GM19238 (cell line): Measurements from ENCODE around the gene ANKRD34A.

Experiments used
- DNase-seq: peaks from one replicate; pipeline ENCODE4 v3.0.0; 2011; ENCODE audit warnings: low spot score; ENCODE audit not compliant: insufficient read length

The ANKRD34A gene

DNA sequence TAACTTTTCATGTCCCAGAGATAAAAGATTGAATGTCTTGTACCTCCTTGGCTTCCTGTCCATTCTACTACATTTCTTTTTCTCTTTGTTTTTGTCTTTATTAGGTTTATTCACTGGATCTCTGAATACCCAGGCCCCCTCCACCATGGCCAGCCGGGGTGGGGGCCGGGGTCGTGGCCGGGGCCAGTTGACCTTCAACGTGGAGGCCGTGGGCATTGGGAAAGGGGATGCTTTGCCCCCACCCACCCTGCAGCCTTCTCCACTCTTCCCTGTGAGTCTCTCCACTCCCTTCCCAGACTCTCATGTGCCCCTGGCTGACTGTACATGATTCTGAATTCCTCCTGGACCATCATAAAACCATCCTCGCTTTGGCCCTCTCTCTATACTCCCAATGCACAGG lies 10.3 kb upstream of the ANKRD34A start:
- no peak for DNase-seq

DNA sequence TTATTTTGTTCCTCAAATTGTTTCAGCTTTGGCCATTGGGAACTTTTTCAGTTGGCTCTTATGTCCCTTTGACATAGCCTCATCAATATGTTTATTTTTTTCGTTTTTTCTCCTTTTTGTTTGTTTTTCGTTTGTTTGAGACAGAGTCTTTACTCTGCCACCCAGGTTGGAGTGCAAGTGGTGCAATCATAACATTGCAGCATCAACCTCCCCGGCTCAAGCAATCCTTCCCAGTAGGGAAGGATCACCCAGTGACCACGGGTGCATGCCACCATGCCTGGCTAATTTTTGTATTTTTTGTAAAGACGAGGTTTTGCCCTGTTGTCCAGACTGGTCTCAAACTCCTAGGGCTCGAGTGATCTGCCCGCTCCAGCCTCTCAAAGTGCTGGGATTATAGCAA lies 8.2 kb upstream of the ANKRD34A start:
- no peak for DNase-seq

DNA sequence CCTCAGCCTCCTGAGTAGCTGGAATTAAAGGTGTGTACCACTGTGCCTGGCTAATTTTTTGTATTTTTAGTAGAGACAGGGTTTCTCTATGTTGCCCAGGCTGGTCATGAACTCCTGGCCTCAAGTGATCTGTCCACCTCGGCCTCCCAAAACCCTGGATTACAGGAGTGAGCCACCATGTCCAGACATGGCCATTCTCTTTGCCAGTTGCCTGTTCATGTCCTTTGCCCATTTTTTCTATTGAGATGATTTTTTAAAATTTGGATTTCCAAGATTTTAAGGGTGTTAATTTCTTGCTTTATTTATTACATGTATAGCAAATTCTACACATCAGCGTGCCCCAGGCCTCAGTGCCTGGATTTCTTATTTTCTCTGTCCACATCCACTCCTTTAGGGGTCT lies 2.9 kb upstream of the ANKRD34A start:
- no peak for DNase-seq

DNA sequence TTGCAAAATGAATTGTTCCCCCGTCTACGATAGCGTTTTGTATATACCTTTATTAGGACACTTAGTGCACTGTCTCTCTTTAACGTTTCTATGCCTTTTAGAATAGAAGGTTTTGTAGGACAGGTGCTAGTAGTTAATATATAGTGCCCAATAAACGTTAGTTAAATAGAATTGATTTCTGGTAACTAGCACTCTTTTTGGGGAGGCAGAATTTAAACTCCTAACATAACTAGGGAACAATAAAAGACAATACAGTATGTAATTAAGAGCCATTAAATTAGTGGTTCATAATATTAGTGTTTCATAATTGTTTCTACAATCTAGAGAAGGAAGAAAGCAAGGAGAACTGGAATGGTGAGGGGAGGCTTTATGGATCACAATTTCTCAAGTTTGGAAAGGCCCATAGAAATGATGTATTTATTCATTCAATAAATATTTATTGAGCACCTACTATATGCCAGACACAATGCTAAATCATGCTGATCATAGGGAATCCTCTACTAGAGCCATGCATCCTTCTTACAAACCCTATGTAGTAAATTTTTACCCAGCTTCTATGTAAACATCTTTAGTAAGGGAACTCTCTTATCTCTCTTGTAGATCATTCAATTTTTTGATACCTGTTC lies 857 bp upstream of the ANKRD34A start:
- DNase-seq, result no peak

DNA sequence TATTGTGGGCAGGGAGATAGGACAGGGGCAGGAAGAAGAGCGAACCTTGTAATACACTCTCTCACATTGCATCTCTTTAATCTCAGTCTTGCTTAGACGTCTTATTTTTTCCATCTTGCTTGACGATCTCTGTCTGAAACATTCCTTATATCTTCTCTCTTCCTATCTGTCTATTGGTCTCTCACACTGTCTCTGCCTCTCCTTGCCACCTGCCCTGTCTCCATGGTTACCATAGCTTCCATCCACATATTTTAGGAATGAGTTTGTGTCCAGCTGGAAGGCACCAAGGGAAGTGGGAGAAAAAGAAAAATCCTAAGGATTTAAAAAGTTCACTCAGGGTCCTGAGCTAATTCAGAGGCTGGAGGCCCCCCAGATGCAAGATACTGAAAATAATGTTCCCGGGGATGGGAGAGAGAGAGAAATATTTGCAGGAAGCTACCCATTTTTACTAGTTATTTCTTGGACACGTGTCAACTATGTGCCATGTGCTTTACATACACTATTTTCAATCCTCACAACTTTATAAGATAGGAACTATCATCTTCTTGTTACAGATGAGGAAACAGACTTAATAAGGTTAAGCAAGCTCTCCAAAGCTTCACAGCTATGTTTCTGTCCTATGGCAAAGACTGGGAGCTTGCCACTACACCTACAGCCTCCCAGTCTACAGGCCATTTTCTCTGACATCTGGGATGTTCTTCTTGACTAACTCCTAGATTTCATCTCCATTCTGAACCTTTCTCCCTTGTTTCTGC lies 933 bp downstream of the ANKRD34A start:
- DNase-seq, result no peak

DNA sequence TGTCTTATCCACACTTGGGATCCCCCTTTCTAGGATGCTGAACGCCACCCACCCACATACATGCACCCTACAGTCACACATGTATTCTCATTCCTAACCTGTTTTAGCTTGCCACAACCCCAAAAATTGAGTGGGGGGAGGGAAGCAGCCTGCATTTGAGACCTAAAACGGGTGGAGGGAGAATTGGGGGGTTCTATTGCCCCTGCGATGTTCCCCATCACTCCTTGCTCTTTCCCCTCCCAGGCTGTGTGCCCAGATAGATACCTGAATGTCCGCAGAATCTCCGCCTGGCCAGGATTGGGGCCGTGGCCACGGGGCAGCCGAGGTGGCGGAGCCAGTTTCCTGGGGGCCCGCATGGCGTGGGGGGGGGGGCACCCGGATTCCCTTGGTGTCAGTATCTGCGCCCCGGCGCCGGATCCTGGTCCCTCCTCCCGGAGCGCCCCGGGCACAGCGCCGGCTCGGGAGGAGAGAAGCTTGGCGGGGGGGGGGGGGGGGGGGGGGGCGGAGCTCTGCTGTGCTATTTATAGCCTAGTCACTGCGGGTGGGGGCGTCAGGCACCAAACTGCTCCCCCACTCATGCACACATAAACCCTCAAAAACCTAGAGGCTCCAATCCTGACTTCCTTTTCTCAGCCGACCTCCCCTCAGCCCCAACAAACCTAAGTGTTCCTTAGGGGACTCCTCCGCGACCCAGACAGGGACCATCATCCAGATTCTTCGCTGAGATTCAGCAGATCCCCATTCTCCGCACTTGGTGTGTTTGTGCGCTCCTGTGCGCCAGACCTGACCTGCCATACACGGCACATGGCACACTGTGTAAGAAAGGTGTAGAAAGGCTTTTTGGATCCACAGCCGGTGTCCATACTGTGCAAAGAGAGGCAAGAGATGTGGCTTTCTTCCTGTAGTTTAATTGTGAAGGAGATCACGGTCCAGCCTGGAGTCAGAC lies 1.9 kb downstream of the ANKRD34A start:
- DNase-seq, result no peak

DNA sequence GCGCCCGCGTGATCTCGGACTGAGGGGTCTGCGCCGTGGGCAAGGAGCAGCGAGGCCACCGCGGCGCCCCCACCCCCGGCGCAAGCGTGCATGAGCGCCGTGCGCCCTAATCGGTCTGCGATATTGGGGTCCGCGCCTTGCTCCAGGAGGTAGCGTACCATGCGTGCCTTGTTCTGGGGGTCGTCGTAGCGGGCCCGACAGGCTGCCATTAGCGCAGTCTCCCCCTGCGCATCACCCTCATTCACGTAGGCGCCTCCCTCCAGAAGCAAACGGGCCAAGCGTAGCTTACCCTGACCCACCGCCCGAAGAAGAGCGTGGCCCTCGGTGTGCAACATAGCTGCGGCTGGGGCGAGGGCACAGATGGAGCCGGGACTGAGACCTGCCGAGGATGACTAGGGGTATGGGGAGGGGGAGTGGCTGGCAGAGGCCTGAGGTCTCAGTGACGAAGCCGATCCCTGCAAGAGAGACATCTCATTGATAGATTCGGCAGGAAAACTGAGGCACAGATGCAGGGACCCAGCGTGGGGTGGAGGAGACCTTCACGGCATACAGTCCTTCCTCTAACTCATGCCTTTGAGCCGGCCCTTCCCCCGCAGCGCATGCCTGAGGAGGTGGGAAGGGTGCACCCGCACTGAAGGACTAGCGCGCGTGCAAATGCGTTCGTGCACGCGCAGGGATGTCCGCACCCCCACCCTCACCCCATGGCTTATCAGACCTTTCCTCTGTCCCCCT lies 2.8 kb downstream of the ANKRD34A start:
- DNase-seq, result no peak

DNA sequence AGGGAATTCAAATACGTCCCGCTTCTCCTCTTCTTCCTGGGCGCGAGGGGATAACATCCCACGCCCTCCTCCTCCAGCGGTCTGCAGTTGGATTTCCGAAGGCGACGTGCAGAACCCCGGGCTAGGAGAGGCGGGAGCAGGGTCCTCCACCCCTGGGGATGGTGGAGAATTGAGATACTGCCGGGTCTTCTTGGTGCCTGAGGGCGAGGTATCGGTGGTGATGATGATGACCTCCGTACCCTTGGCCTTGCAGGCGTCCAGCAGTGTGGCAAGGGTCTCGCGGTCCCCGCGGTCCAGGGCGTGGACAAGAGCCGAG lies 3.3 kb downstream of the ANKRD34A start:
- no peak for DNase-seq

DNA sequence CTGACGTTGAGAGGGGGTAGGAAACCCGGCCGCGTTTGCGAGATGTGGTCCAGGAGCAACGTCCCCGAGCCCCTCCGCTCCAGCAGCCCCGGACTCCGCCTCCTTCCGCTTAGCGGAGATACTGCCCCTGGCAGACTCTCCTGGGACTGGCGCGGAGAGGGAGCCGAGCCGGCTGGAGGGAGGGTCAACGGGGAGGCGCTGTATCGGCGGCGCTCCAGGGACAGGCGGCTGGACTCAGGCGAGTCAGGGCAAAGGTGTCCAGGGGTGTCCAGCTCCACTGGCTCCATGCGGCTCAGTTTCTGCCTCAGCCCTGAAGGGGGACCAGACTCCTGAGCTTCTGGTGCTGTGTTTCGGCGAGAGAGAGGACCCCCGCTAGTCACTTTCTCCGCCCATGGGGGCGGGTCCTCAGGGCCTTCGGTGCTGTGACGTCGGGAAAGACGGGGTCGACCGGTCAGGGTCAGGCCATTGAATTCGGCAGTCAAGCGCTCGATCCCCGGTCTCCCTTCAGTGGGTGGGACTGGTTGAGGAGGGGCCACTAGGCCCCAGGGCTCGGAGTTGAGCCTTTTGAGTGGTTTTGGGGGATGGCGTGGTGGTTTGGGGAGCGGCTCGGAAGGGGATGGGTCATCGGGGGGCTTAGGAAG lies 3.8 kb downstream of the ANKRD34A start:
- DNase-seq, result no peak

DNA sequence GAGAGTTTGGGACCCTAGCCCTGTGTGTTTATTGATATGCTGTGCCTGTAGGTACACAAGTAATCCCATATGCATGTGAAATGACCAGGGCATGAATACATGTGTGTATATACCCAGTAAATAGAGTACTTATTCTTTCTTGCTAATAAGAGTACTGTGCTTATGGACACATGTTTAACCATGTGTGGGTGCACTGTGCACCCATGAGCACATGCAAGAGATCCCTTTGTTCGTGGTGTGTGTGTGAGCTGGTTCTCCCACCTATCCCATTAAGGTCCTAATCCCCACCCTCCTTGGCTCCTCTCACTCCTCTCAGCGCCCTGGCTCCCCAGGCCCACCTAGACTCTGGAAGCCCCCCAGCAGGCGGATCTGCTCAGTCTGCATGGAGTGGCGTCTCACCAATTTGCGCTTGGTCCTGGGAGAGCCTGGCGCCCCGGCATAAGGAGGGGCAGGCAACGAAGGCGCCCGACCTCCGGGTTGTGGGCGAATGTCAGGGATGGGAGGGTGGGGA lies 4.4 kb downstream of the ANKRD34A start:
- no peak for DNase-seq

DNA sequence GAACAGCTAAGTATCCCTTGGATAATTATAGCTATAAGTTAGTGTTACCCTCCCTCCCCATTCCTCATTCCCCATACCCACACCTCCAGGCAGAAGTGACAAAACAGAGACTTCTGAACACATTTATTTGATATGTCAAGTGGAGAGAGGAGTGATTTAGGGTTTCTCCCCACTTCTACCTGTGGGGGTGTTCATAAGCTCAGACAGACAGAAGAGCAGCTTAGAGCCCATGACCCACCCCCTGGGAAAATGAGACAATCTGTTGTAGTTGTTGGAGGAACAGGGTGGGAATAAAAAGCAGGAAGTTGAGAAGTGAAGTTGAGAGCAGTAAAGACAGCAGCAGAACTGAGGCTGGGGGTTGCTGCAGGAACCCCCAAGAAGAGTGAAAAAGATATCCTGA lies 5.0 kb downstream of the ANKRD34A start:
- no peak for DNase-seq

DNA sequence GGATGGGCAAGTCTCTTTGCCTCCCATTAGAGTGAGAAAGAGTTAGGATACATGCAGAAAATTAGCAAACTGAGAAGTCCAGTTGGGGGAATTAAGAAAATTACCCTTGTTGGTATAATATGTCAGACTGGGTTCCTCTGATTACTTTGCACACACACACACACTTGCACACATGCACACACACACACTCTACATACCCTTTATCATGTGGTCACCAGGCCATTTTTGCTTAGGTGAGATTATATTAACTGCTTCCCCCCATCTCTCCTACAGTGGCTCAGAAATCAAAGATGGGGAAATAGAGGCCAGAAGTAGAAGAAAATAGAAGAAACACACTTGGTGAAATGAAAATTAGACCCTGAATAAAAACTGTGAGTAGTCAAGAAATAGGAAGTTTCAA lies 5.6 kb downstream of the ANKRD34A start:
- no peak for DNase-seq

DNA sequence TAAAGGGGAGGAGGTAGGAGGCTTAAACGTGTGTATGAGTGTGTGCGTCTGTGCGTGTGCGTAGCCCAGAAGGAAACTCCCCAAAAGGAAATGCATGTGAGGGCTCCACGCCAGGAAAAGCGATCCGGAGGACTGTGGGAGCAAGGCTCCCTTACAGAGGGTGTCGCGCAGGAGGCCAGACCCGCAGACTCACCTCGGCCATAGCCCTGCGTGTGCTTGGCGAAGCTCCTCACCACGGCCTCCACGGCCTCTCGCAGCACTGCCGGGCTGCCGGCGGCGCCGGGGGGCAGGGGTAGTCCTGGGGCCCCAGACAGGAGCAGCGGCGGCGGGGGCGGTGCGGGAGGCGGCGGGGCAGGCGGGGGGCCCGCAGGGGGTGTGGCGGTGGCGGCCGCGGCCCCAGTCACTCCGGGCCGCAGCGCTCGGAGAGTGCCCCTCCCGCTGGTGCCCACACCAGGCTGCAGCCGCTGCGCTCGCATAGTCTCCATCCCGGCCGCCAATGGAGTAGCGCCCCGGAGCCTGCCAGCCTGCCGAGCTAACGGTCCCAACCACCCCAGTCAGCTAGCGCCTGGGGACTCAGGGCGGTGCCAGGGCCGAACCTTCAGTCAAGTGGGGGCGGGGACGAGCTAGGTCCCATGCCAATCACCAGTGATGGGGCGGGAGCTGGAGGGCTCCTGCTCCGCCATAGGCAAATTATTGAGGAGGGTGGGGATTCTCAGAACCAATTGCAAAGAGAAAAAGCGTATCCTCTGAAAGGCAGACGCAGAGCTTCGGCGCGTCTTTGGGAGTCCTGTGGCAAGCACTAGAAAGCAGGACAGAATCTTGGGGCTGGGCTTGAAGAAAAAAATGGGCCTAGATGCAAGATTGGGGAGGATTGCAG lies 6.7 kb downstream of the ANKRD34A start, which contains the start of gene LIX1L:
Gene LIX1L (minus strand): TSS at position 575 of the 877 bp plus-strand sequence. CDS start 90 bp downstream, at position 485.
- DNase-seq, result peak; percentile 92

DNA sequence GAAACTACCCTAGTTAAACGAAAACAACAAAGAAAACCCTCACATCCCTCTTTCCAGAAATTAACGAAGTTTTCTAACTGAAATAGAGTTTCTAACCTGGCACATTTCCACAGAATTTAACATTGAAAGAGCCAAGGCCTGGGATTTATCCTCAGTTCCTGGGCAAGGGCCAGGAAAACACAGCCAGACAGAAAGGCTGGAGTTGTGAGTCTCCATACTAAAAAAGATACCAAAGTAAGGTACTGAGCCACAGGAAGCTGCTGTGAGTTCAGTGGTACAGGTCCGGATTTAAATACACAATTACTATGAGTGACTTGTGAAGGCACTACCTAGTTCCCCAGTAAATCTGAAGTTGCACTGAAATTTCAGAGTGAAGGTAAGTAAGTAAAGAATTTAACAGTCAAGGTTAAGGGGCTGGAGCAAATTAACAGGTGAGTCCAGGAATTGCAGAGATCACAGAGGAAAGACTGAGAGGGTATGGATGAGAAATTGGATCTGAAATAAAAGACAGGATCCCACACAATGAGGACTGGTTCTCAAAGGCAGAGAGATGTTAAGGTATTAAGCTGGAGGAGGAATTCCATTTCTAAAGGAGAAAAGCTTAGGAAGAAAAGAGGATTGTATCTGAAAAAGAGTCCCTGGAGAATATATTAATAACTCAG lies 7.5 kb downstream of the ANKRD34A start:
- DNase-seq, result no peak

DNA sequence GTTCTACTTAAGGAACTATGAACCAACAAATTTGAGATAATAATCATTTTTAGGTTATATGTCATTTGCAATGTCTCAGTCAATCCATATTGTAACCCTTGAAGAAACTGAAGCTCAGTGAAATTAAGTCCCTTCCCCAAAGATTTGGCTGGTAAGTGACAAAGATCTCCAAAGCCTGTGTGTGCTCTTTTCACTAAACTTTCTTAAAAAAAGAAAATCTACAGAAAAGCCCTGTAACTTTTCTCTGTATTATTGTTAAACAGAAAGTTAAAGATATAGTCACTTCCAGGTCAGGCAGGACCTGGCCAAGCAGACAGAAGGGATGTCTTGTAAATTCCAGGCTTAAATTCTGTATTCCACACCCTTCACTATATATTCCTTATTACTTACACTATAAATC lies 8.0 kb downstream of the ANKRD34A start:
- DNase-seq, result no peak

DNA sequence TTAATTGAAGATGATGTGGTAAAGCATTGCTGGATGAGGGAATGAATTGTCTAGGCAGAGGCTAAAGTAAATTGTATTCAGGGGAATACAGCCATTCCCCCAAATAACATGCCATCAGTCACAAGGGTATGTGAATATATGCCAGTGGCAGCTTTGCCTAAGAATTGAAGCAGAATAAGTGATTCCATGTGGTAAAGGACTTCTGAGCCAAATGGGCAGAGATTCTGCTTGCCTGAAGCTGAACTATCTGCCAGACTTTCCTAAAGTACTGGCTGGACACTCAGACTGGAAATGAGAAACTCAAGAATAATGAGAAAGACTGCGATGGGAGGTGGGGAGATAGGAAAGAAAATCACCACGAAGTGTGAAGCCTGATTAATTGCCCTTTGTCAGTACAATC lies 8.9 kb downstream of the ANKRD34A start:
- no peak for DNase-seq

DNA sequence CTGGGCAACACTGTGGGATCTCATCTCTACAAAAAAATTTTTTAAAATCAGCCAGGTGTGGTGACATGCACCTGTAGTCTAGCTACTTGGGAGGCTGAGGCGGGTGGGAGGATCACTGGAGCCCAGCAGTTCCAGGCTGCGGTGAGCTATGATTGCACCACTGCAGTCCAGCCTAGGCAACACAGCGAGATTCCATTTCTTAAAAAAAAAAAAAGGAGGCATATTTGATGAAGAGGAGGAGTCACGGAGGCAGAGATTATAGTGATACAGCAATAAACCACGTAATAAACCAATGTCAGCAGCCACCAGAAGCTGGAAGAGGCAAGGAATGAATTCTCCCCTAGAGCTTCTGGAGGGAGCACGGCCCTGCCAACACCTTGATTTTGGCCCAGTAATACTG lies 10.5 kb downstream of the ANKRD34A start:
- no peak for DNase-seq

DNA sequence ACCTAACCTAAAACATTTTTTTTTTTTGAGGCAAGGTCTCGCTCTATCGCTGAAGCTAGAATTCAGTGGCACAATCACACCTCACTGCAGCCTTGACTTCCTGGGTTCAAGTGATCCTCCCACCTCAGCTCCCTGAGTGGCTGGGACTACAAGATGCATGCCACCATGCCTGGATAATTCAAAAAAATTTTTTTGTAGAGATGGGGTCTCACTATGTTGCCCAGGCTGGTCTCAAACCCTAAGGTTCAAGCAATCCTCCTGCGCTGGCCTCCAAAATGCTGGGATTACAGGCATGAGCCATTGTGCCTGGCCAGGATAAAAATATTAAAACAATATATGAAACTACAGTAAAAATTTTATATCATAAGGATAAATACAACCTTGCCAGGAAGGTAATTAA lies 11.5 kb downstream of the ANKRD34A start:
- DNase-seq, result no peak

DNA sequence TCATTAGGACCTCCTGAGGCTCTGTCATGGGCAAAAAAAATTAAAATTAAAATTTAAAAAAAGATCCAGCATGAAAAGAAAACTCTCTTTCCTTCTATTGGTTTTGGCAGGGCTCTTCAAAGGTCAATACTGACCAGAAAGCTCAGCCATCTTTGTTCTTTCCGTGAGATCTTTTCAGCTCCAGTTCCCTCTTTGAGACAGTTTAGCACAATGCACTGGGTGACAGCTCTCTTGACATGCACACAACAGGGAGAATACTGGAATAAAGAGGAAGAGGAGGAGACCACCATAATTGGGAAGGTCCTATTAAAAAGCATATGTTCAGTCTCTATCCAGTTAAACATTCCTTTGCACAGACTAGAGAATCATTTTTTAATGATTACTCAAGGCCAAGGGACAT lies 12.8 kb downstream of the ANKRD34A start:
- DNase-seq, result no peak
